Natural killer cell (primary cell): ENCODE measurements around the gene MAGIX. TPM values are rescaled to one million over a fixed set of nuclear protein-coding genes. Genes with fewer than 3 reads are reported as not detected.
"Not testable (repeated sequence)": the region's sequence is repeated elsewhere in the genome, so short reads cannot be mapped to it uniquely, and the experiment has no call there.

ENCODE experiments used
- ATAC-seq, 3 donors: fragments of 150-1000 bp in 2 of 3; fragments of 200-7000 bp in 1 of 3; cut with Tn5 transposase; 1 replicate in 1 of 3; 2 replicates in 2 of 3; pipeline ENCODE4 v1.10.0; 2021; ENCODE audit warnings: mild to moderate bottlenecking in 2 of 3, moderate library complexity in 2 of 3
- DNase-seq, 2 donors: peaks; one replicate each; pipeline versions ENCODE4 v3.0.0 to v3.0.0-alpha.2; 2013 to 2021; ENCODE audit warnings: mixed read lengths in 1 of 2
- H3K27ac ChIP-seq: one replicate; pipeline ENCODE4 v1.5.1; 2013; ENCODE audit warnings: mild to moderate bottlenecking, low read length
- H3K27me3 ChIP-seq: one replicate; pipeline ENCODE4 v1.6.1; 2013; ENCODE audit warnings: low read length; ENCODE audit not compliant: control insufficient read depth, insufficient read depth
- H3K36me3 ChIP-seq: one replicate; pipeline ENCODE4 v1.6.1; 2013; ENCODE audit warnings: low read length; ENCODE audit not compliant: control insufficient read depth, insufficient read depth
- H3K4me1 ChIP-seq: one replicate; pipeline ENCODE4 v1.6.1; 2013; ENCODE audit warnings: low read length; ENCODE audit not compliant: control insufficient read depth, insufficient read depth
- H3K4me3 ChIP-seq: one replicate; pipeline ENCODE4 v1.5.1; 2013; ENCODE audit warnings: low read length
- H3K9me3 ChIP-seq: one replicate; pipeline ENCODE4 v1.6.1; 2013; ENCODE audit warnings: low read length; ENCODE audit not compliant: control insufficient read depth, insufficient read depth
- H3K27ac Mint-ChIP-seq, 2 donors: one replicate each; pipeline ENCODE4 v1.8.0; 2022; ENCODE audit warnings: mild to moderate bottlenecking in 2 of 2, mixed read lengths in 2 of 2, moderate library complexity in 1 of 2
- H3K27me3 Mint-ChIP-seq, 2 donors: one replicate each; pipeline ENCODE4 v1.8.0; 2022; ENCODE audit warnings: low read depth in 2 of 2, mixed read lengths in 2 of 2
- H3K36me3 Mint-ChIP-seq: one replicate; pipeline ENCODE4 v1.8.0; 2022; ENCODE audit warnings: mixed read lengths
- H3K4me1 Mint-ChIP-seq, 2 donors: one replicate each; pipeline ENCODE4 v1.8.0; 2022; ENCODE audit warnings: mixed read lengths in 2 of 2
- H3K4me3 Mint-ChIP-seq: one replicate; pipeline ENCODE4 v1.8.0; 2022; ENCODE audit warnings: mild to moderate bottlenecking, moderate library complexity, mixed read lengths
- H3K9me3 Mint-ChIP-seq, 2 donors: one replicate each; pipeline ENCODE4 v1.8.0; 2022; ENCODE audit warnings: mixed read lengths in 2 of 2
- WGBS: methylation state at CpG from one replicate; pipeline ENCODE4 v1.1.7; 2013; ENCODE audit warnings: missing lambda C conversion rate; ENCODE audit not compliant: insufficient coverage; 5-methylcytosine and 5-hydroxymethylcytosine counted together
- intact Hi-C: fragments of 100-400 bp; cut with micrococcal nuclease; formaldehyde crosslinking; loops from one replicate; pipeline ENCODE4 v1.14.2; 2022
- total RNA-seq, 4 donors: library from RNA; stranded (reverse); fragments of 120-200 nt in 1 of 4; gene quantifications; one replicate each; pipeline versions ENCODE4 v1.2.3 to v1.2.4, GENCODE V29; 2013 to 2022
- TF ChIP-seq, protein P1 (sequence below): fragments of 200-600 bp; IDR thresholded peaks from one replicate; pipeline ENCODE4 v1.8.0; 2022; ENCODE audit warnings: antibody characterized with exemption

MAGIX gene
- total RNA-seq, 3 donors from 2014 or later (not counting 1 experiment from before 2014, with no cell fraction given), result 1.00 to 1.7 (median 1.2) TPM

DNA sequence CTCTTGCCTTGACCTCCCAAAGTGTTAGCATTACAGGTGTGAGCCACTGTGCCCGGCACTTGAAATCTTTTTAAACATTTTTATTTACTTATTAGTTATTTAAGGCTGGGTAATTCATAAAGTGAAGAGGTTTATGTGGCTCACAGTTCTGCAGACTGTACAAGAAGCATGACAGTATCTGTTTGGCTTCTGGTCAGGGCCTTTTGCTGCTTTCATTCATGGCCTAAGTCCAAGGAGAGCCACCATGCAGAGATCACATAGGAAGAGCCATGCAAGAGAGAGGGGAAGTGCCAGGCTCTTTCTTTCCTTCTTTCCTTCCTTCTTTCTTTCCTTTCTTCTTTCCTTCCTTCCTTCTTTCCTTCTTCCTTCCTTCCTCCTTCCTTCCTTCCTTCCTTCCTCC is 28.8 kb upstream of the MAGIX start:
- Histone ChIP-seq H3K4me3 (no peak overlapping the region), H3K36me3 (no peaks in the 10 kb centered on the region), H3K9me3 (peaks cover under 1% of the 10 kb centered on the region), H3K27me3 (no peaks in the 10 kb centered on the region), H3K4me1 (no peaks in the 10 kb centered on the region), H3K27ac (no peak overlapping the region)
- DNase-seq (no peak), ATAC-seq (no peak)
- Mint-ChIP-seq H3K27me3 (no peaks in the 10 kb centered on the region), H3K4me3 (no peak overlapping the region), H3K9me3 (peaks cover 0 to 2% of the 10 kb centered on the region in 2 donors), H3K36me3 (no peaks in the 10 kb centered on the region), H3K27ac (no peak overlapping the region), H3K4me1 (no peaks in the 10 kb centered on the region)
- TF ChIP-seq, protein P1, sequence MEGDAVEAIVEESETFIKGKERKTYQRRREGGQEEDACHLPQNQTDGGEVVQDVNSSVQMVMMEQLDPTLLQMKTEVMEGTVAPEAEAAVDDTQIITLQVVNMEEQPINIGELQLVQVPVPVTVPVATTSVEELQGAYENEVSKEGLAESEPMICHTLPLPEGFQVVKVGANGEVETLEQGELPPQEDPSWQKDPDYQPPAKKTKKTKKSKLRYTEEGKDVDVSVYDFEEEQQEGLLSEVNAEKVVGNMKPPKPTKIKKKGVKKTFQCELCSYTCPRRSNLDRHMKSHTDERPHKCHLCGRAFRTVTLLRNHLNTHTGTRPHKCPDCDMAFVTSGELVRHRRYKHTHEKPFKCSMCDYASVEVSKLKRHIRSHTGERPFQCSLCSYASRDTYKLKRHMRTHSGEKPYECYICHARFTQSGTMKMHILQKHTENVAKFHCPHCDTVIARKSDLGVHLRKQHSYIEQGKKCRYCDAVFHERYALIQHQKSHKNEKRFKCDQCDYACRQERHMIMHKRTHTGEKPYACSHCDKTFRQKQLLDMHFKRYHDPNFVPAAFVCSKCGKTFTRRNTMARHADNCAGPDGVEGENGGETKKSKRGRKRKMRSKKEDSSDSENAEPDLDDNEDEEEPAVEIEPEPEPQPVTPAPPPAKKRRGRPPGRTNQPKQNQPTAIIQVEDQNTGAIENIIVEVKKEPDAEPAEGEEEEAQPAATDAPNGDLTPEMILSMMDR, result no peak
- WGBS, result no CpG with 5 or more reads among the region's 1 CpG
- intact Hi-C loops, result no loop called here

DNA sequence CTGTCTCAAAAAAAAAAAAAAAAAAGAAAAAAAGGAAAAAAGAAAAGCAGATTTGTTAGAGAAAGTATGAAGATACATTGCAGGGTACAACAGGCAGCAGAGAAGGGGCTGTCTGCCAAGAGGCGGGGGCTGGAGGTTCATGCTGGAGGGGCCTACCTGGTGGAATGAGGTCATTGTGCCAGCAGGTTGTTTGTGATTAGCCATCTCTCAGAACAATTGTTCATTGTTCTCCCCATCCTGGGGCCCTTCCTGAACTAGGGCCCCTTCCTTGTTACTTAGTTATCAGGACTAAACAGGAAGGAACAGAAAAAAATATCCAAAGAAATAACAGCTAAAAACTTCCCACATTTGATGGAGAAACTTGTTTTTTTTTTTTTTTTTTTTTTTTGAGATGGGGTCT is 25.1 kb upstream of the MAGIX start:
- no peak for DNase-seq
- TF ChIP-seq, protein P1, result no peak
- H3K4me1 Mint-ChIP-seq, result no peaks in the 10 kb centered on the region
- no peak for ATAC-seq
- Histone ChIP-seq H3K27me3 (no peaks in the 10 kb centered on the region), H3K27ac (no peak overlapping the region), H3K4me3 (no peak overlapping the region), H3K36me3 (no peaks in the 10 kb centered on the region), H3K9me3 (peaks cover 18% of the 10 kb centered on the region), H3K4me1 (no peaks in the 10 kb centered on the region)
- H3K4me3 Mint-ChIP-seq, result no peak overlapping the region
- H3K27me3 Mint-ChIP-seq, result no peaks in the 10 kb centered on the region
- peaks cover 19% of the 10 kb centered on the region for H3K36me3 Mint-ChIP-seq
- peaks cover 0 to 2% of the 10 kb centered on the region in 2 donors for H3K9me3 Mint-ChIP-seq
- intact Hi-C loops, result no loop called here
- H3K27ac Mint-ChIP-seq, result no peak overlapping the region
- 100% methylated on average over 1 of the region's 1 CpG for WGBS

DNA sequence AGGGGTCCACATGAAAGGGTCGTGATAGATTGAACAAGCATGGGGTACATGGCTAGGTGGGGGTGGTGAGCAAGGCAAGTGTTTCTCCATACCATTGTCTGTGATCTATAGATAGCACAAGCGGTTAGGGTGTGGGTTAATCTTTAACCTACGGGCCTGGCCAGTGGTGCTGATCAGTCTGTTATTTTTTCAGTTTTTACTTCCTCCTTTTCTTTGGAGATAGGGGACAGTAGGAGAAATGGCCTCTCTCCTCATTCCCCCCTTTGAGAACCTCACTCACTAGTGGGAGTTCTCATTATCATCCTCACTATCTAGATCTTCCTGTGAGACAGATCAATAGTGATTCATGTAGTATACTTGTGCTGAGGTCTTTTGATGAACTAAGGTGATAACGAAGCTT is 22.8 kb upstream of the MAGIX start:
- no peaks in the 10 kb centered on the region for H3K4me1 Mint-ChIP-seq
- ATAC-seq (no peak), DNase-seq (no peak)
- H3K4me3 ChIP-seq, result no peak overlapping the region
- peaks cover 18% of the 10 kb centered on the region for H3K9me3 ChIP-seq
- no peak overlapping the region for H3K27ac ChIP-seq
- no peaks in the 10 kb centered on the region for H3K27me3 ChIP-seq
- H3K9me3 Mint-ChIP-seq, result peaks cover 0 to 2% of the 10 kb centered on the region in 2 donors
- TF ChIP-seq, protein P1, result no peak
- H3K36me3 ChIP-seq, result no peaks in the 10 kb centered on the region
- H3K4me3 Mint-ChIP-seq, result no peak overlapping the region
- peaks cover 19% of the 10 kb centered on the region for H3K36me3 Mint-ChIP-seq
- no peaks in the 10 kb centered on the region for H3K4me1 ChIP-seq
- H3K27ac Mint-ChIP-seq, result no peak overlapping the region
- H3K27me3 Mint-ChIP-seq, result no peaks in the 10 kb centered on the region
- intact Hi-C loops, result no loop called here
- 82% methylated on average over 1 of the region's 4 CpGs for WGBS

DNA sequence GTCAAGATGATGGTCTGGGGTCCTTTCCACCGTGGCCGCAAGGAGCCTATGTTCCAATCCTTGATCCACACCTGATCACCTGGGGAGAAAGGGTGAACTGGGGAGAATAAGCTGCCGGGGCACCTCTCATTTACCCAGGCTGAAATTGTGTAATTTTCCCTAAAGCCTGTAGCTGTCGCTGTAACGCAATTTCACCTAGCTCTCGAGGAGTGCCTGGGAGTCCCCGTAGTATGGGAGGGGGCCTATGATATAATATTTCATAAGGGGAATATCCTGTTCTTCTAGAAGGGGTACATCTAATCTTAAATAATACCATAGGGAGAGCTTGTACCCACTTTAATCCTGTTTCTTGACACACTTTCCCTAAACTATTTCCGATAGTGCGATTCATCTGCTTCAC is 20.3 kb upstream of the MAGIX start:
- peak in 1 of 2 donors; percentile 33 for DNase-seq
- H3K36me3 ChIP-seq, intact Hi-C loops, H3K27me3 Mint-ChIP-seq, H3K27ac ChIP-seq, ATAC-seq, H3K4me3 Mint-ChIP-seq, H3K27ac Mint-ChIP-seq, H3K9me3 Mint-ChIP-seq, H3K4me1 ChIP-seq, H3K4me3 ChIP-seq, H3K4me1 Mint-ChIP-seq, H3K27me3 ChIP-seq: not testable (repeated sequence)
- H3K9me3 ChIP-seq, result peaks cover 18% of the 10 kb centered on the region
- H3K36me3 Mint-ChIP-seq, result peaks cover 19% of the 10 kb centered on the region
- WGBS, result 52% methylated on average over 2 of the region's 9 CpGs

DNA sequence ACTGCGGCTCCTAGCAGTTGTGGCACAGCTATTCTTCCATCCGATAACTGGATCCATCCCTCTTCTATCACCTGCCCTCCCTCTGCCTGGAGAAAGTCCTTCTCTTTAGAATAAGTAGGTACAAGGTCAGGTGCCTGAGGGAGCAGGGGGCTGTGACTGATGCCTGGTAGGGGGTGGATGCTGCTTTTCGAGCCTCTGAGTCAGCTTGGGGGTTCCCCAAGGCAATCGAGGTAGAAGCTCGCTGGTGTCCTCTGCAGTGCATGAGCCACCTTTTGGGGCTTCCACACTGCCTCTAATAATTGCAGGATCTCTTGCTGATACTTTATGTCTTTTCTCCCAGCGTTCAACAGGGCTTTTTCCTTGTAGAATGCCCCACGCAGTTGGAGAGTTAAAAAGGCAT is 19.4 kb upstream of the MAGIX start:
- H3K4me1 Mint-ChIP-seq, H3K4me3 ChIP-seq, intact Hi-C loops, H3K4me1 ChIP-seq, H3K36me3 ChIP-seq, H3K4me3 Mint-ChIP-seq, H3K27me3 Mint-ChIP-seq, H3K9me3 Mint-ChIP-seq, H3K27ac ChIP-seq, H3K27me3 ChIP-seq, DNase-seq, ATAC-seq, H3K27ac Mint-ChIP-seq: not testable (repeated sequence)
- 86% methylated on average over 5 of the region's 7 CpGs for WGBS
- H3K9me3 ChIP-seq, result peaks cover 18% of the 10 kb centered on the region
- H3K36me3 Mint-ChIP-seq, result peaks cover 19% of the 10 kb centered on the region
